Measurements from ENCODE around the gene MAS1L.

MAS1L gene

GRCh38 chr6:29510746-29511300 lies 23.1 kb upstream of the MAS1L start:
- no peak for DNase-seq (ENCODE audit: extremely low read depth in 1 of 2, low read depth in 1 of 2)

GRCh38 chr6:29510202-29510601 lies 22.4 kb upstream of the MAS1L start:
- DNase-seq (ENCODE audit: extremely low read depth in 1 of 2, low read depth in 1 of 2): no peak

GRCh38 chr6:29509711-29510110 lies 22.0 kb upstream of the MAS1L start:
- no peak for DNase-seq (ENCODE audit: extremely low read depth in 1 of 2, low read depth in 1 of 2)

- no peak for DNase-seq (ENCODE audit: extremely low read depth in 1 of 2, low read depth in 1 of 2)
Measured at GRCh38 chr6:29509239-29509638, 21.5 kb upstream of the MAS1L start.

GRCh38 chr6:29507319-29507718 lies 19.6 kb upstream of the MAS1L start:
- DNase-seq (ENCODE audit: extremely low read depth in 1 of 2, low read depth in 1 of 2): no peak

- no peak for DNase-seq (ENCODE audit: extremely low read depth in 1 of 2, low read depth in 1 of 2)
Measured at GRCh38 chr6:29506446-29507067, 18.8 kb upstream of the MAS1L start.

GRCh38 chr6:29505808-29506207 lies 18.1 kb upstream of the MAS1L start:
- DNase-seq (ENCODE audit: extremely low read depth in 1 of 2, low read depth in 1 of 2): no peak

GRCh38 chr6:29504961-29505360 lies 17.2 kb upstream of the MAS1L start:
- DNase-seq (ENCODE audit: extremely low read depth in 1 of 2, low read depth in 1 of 2): no peak

GRCh38 chr6:29502597-29502996 lies 14.8 kb upstream of the MAS1L start:
- no peak for DNase-seq (ENCODE audit: extremely low read depth in 1 of 2, low read depth in 1 of 2)

- DNase-seq (ENCODE audit: extremely low read depth in 1 of 2, low read depth in 1 of 2): no peak
Measured at GRCh38 chr6:29502181-29502580, 14.4 kb upstream of the MAS1L start.

- no peak for DNase-seq (ENCODE audit: extremely low read depth in 1 of 2, low read depth in 1 of 2)
Measured at GRCh38 chr6:29501106-29501505, 13.3 kb upstream of the MAS1L start.

- no peak for DNase-seq (ENCODE audit: extremely low read depth in 1 of 2, low read depth in 1 of 2)
Measured at GRCh38 chr6:29500594-29500993, 12.8 kb upstream of the MAS1L start.

- no peak for DNase-seq (ENCODE audit: extremely low read depth in 1 of 2, low read depth in 1 of 2)
Measured at GRCh38 chr6:29499704-29500103, 11.9 kb upstream of the MAS1L start.

- no peak for DNase-seq (ENCODE audit: extremely low read depth in 1 of 2, low read depth in 1 of 2)
Measured at GRCh38 chr6:29496961-29497360, 9.2 kb upstream of the MAS1L start.

- DNase-seq (ENCODE audit: extremely low read depth in 1 of 2, low read depth in 1 of 2): no peak
Measured at GRCh38 chr6:29495571-29495970, 7.8 kb upstream of the MAS1L start.

- no peak for DNase-seq (ENCODE audit: extremely low read depth in 1 of 2, low read depth in 1 of 2)
Measured at GRCh38 chr6:29494131-29494530, 6.4 kb upstream of the MAS1L start.

- no peak for DNase-seq (ENCODE audit: extremely low read depth in 1 of 2, low read depth in 1 of 2)
Measured at GRCh38 chr6:29493261-29493660, 5.5 kb upstream of the MAS1L start.

- no peak for DNase-seq (ENCODE audit: extremely low read depth in 1 of 2, low read depth in 1 of 2)
Measured at GRCh38 chr6:29491574-29491973, 3.8 kb upstream of the MAS1L start.

- DNase-seq (ENCODE audit: extremely low read depth in 1 of 2, low read depth in 1 of 2): no peak
Measured at GRCh38 chr6:29490552-29490951, 2.8 kb upstream of the MAS1L start.

GRCh38 chr6:29490055-29490454 lies 2.3 kb upstream of the MAS1L start:
- DNase-seq (ENCODE audit: extremely low read depth in 1 of 2, low read depth in 1 of 2): no peak

- DNase-seq (ENCODE audit: extremely low read depth in 1 of 2, low read depth in 1 of 2): no peak
Measured at GRCh38 chr6:29489286-29489685, 1.5 kb upstream of the MAS1L start.

GRCh38 chr6:29488874-29489273 lies 1.1 kb upstream of the MAS1L start:
- no peak for DNase-seq (ENCODE audit: extremely low read depth in 1 of 2, low read depth in 1 of 2)

GRCh38 chr6:29487131-29487530 lies 625 bp downstream of the MAS1L start:
- no peak for DNase-seq (ENCODE audit: extremely low read depth in 1 of 2, low read depth in 1 of 2)
